Measurements from ENCODE around the gene APOA4. TPM values are rescaled to one million over a fixed set of nuclear protein-coding genes. Genes with fewer than 3 reads are reported as not detected.

The APOA4 gene
- total and polyA plus RNA-seq, 12 donors, result 0.17 to 1.1 TPM; not detected in 10

GRCh38 chr11:116864531-116864930 lies 41.4 kb upstream of the APOA4 start:
- Histone ChIP-seq H3K9me3 (replicated peaks in 1 of 3) (no peaks in the 10 kb centered on the region), H3K27ac (no peak overlapping the region), H3K27me3 (no peaks in the 10 kb centered on the region), H3K4me3 (no peak overlapping the region), H3K36me3 (replicated peaks in 1 of 2) (peaks cover 0 to 70% of the 10 kb centered on the region in 2 donors), H3K4me1 (replicated peaks in 1 of 2) (no peaks in the 10 kb centered on the region)
- TF ChIP-seq POLR2A (IDR thresholded peaks at IDR 0.05) (no peak), CTCF (IDR thresholded peaks at IDR 0.05) (no peak)
- no peak for DNase-seq
- 87 to 95% (median 92%) methylated on average over 5 of the region's 5 CpGs for WGBS, 4 donors
- intact Hi-C loops (cut with DNase I), result no loop called here

- no peak for DNase-seq
- intact Hi-C loops (cut with DNase I), result no loop called here
- WGBS, 4 donors, result 94 to 98% (median 97%) methylated on average over 3 of the region's 3 CpGs
Measured at GRCh38 chr11:116862951-116863350, 39.8 kb upstream of the APOA4 start.

GRCh38 chr11:116862185-116862584 lies 39.1 kb upstream of the APOA4 start:
- no peak overlapping the region for H3K27ac ChIP-seq
- H3K9me3 ChIP-seq (replicated peaks in 1 of 3), result no peaks in the 10 kb centered on the region
- DNase-seq, result no peak
- peaks cover 0 to 81% of the 10 kb centered on the region in 2 donors for H3K36me3 ChIP-seq (replicated peaks in 1 of 2)
- H3K4me1 ChIP-seq (replicated peaks in 1 of 2), result no peaks in the 10 kb centered on the region
- intact Hi-C loops (cut with DNase I), result no loop called here
- WGBS, 4 donors, result 78 to 97% (median 86%) methylated on average over 3 of the region's 3 CpGs
- no peak for TF ChIP-seq POLR2A (IDR thresholded peaks at IDR 0.05)
- no peak for TF ChIP-seq CTCF (IDR thresholded peaks at IDR 0.05)
- no peak overlapping the region for H3K4me3 ChIP-seq
- no peaks in the 10 kb centered on the region for H3K27me3 ChIP-seq

More at GRCh38 chr11:116862951-116863350, 39.8 kb upstream of the APOA4 start:
- Histone ChIP-seq H3K27ac (no peak overlapping the region), H3K36me3 (replicated peaks in 1 of 2) (peaks cover 0 to 83% of the 10 kb centered on the region in 2 donors), H3K9me3 (replicated peaks in 1 of 3) (no peaks in the 10 kb centered on the region), H3K4me3 (no peak overlapping the region), H3K4me1 (replicated peaks in 1 of 2) (no peaks in the 10 kb centered on the region), H3K27me3 (no peaks in the 10 kb centered on the region)
- TF ChIP-seq CTCF (IDR thresholded peaks at IDR 0.05), result no peak
- no peak for TF ChIP-seq POLR2A (IDR thresholded peaks at IDR 0.05)

GRCh38 chr11:116861539-116861938 lies 38.4 kb upstream of the APOA4 start:
- 65 to 83% (median 74%) methylated on average over 1 of the region's 1 CpG for WGBS, 4 donors
- DNase-seq, result no peak
- intact Hi-C loops (cut with DNase I), result no loop called here
- no peak for TF ChIP-seq POLR2A (IDR thresholded peaks at IDR 0.05)
- TF ChIP-seq CTCF (IDR thresholded peaks at IDR 0.05), result no peak
- Histone ChIP-seq H3K27ac (no peak overlapping the region), H3K9me3 (replicated peaks in 1 of 3) (no peaks in the 10 kb centered on the region), H3K4me1 (replicated peaks in 1 of 2) (no peaks in the 10 kb centered on the region), H3K27me3 (no peaks in the 10 kb centered on the region), H3K4me3 (no peak overlapping the region), H3K36me3 (replicated peaks in 1 of 2) (peaks cover 0 to 81% of the 10 kb centered on the region in 2 donors)
